Bronchial epithelial cell (primary cell): ENCODE measurements around the gene UPB1. TPM values are rescaled to one million over a fixed set of nuclear protein-coding genes. Genes with fewer than 3 reads are reported as not detected.

Experiments used
- DNase-seq: peaks from one replicate; pipeline ENCODE4 v3.0.0-alpha.2; 2010; ENCODE audit warnings: low read depth
- FAIRE-seq: peaks from 2 replicates; lab custom pipeline; 2011; peaks lifted over from hg19 to GRCh38; lab: Jason Lieb, UNC
- H3K27me3 ChIP-seq: 2 replicates; pipeline ENCODE4 v1.5.1; 2011; ENCODE audit warnings: low read length; ENCODE audit not compliant: control insufficient read depth, insufficient read depth
- H3K36me3 ChIP-seq: 2 replicates; pipeline ENCODE4 v1.5.1; 2011; ENCODE audit warnings: low read length; ENCODE audit not compliant: control insufficient read depth, insufficient read depth
- H3K4me3 ChIP-seq: 2 replicates; pipeline ENCODE4 v1.5.1; 2011; ENCODE audit warnings: mild to moderate bottlenecking, low read depth, low read length, control low read depth
- total RNA-seq: library from RNA; depleted of rRNA; stranded (reverse); fragments of >200 nt; gene quantifications from 2 replicates; pipeline ENCODE4 v1.2.1, GENCODE V29; 2014
- TF ChIP-seq, protein P1 (sequence below): IDR thresholded peaks from 2 replicates; pipeline ENCODE4 v1.5.1; 2011; ENCODE audit warnings: mild to moderate bottlenecking, moderate library complexity, low read length, control low read depth, inconsistent platforms; ENCODE audit not compliant: insufficient read depth, severe bottlenecking

UPB1 gene
- total RNA-seq, 1 donor from 2014 or later, result not detected

- Histone ChIP-seq H3K36me3 (no peaks in the 10 kb centered on the region), H3K4me3 (no peak overlapping the region), H3K27me3 (no peaks in the 10 kb centered on the region)
- peak; percentile 87 for DNase-seq
- TF ChIP-seq, protein P1, sequence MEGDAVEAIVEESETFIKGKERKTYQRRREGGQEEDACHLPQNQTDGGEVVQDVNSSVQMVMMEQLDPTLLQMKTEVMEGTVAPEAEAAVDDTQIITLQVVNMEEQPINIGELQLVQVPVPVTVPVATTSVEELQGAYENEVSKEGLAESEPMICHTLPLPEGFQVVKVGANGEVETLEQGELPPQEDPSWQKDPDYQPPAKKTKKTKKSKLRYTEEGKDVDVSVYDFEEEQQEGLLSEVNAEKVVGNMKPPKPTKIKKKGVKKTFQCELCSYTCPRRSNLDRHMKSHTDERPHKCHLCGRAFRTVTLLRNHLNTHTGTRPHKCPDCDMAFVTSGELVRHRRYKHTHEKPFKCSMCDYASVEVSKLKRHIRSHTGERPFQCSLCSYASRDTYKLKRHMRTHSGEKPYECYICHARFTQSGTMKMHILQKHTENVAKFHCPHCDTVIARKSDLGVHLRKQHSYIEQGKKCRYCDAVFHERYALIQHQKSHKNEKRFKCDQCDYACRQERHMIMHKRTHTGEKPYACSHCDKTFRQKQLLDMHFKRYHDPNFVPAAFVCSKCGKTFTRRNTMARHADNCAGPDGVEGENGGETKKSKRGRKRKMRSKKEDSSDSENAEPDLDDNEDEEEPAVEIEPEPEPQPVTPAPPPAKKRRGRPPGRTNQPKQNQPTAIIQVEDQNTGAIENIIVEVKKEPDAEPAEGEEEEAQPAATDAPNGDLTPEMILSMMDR, result no peak
- FAIRE-seq, result no peak
These were observed 12.6 kb upstream of the UPB1 start for GRCh38 chr22:24482575-24482974.

- Histone ChIP-seq H3K4me3 (no peak overlapping the region), H3K36me3 (no peaks in the 10 kb centered on the region), H3K27me3 (no peaks in the 10 kb centered on the region)
- DNase-seq, result no peak
- TF ChIP-seq, protein P1, result no peak
- no peak for FAIRE-seq
These were observed 12.1 kb upstream of the UPB1 start for GRCh38 chr22:24482998-24483397.

- H3K36me3 ChIP-seq, result no peaks in the 10 kb centered on the region
- FAIRE-seq, result peak; percentile 80
- TF ChIP-seq, protein P1, result no peak
- DNase-seq, result no peak
- H3K27me3 ChIP-seq, result no peaks in the 10 kb centered on the region
- no peak overlapping the region for H3K4me3 ChIP-seq
These were observed 11.1 kb upstream of the UPB1 start for GRCh38 chr22:24483976-24484545.

DNA sequence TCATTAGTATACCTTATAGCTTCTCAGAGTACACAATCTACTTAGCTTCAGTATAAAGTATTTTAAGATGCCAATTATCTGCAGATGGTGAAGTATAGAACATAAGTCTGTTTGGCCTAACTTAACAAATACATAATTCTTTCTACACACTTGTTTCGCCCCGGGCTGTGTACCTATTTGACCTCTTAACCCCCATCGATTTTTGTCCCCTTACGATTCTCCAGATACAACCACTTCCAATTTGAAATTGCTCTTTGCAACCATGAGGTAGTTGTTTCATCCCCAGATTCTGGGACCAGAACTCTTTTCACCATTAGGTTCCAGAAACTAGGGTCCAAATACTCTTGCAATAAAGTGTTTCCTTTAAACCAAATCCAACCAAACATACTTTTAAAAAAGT is 10.0 kb upstream of the UPB1 start:
- no peak overlapping the region for H3K4me3 ChIP-seq
- DNase-seq, result no peak
- H3K36me3 ChIP-seq, result no peaks in the 10 kb centered on the region
- H3K27me3 ChIP-seq, result no peaks in the 10 kb centered on the region
- no peak for FAIRE-seq
- TF ChIP-seq, protein P1, result no peak

GRCh38 chr22:24485608-24486007 is 9.5 kb upstream of the UPB1 start:
- Histone ChIP-seq H3K4me3 (no peak overlapping the region), H3K36me3 (no peaks in the 10 kb centered on the region), H3K27me3 (no peaks in the 10 kb centered on the region)
- DNase-seq (no peak), FAIRE-seq (no peak)
- TF ChIP-seq, protein P1, result no peak

- Histone ChIP-seq H3K36me3 (no peaks in the 10 kb centered on the region), H3K4me3 (no peak overlapping the region), H3K27me3 (no peaks in the 10 kb centered on the region)
- DNase-seq, result peak; percentile 74
- TF ChIP-seq, protein P1, result no peak
- peak; percentile 43 for FAIRE-seq
These were observed 8.6 kb upstream of the UPB1 start for GRCh38 chr22:24486501-24486921.
